MM.1S (cell line): ENCODE measurements around the gene SMURF2.

Experiments
- CTCF ChIP-seq: fragments of 300-600 bp; sonication (generic); IDR thresholded peaks from 2 replicates; pipeline ENCODE4 v1.5.1; 2016; ENCODE audit warnings: antibody characterized with exemption, low read length, mixed read lengths
- EZH2 ChIP-seq: fragments of 300-600 bp; sonication (generic); optimal IDR thresholded peaks from 2 replicates; pipeline ENCODE3; 2017; ENCODE audit warnings: low read depth, mild to moderate bottlenecking, antibody characterized with exemption, low read length, mixed read lengths
- EZH2phosphoT487 ChIP-seq: fragments of 300-600 bp; sonication (generic); IDR thresholded peaks from 2 replicates; pipeline ENCODE4 v1.6.1; 2018; ENCODE audit warnings: antibody characterized with exemption, low read length

GRCh38 chr17:64661976-64662773 lies at the start of gene SMURF2:
- no peak for TF ChIP-seq CTCF
- TF ChIP-seq EZH2, result no peak
- no peak for TF ChIP-seq EZH2phosphoT487
